Stimulated activated CD4-positive, alpha-beta T cell treated with anti-CD3 and anti-CD28 coated beads, Interleukin-2, amount 100 ng/mL, for 4 hours (primary cell): Measurements from ENCODE around the gene NR6A1.

ENCODE experiments used
- DNase-seq: peaks from one replicate; pipeline ENCODE4 v3.0.0-alpha.2; 2020; ENCODE audit warnings: low read depth

Gene NR6A1

GRCh38 chr9:124470306-124470705, 300.8 kb downstream of the NR6A1 start:
- no peak for DNase-seq

GRCh38 chr9:124469011-124469832, 301.9 kb downstream of the NR6A1 start:
- DNase-seq: no peak

- no peak for DNase-seq
Measured at GRCh38 chr9:124468061-124468740, 302.9 kb downstream of the NR6A1 start.

GRCh38 chr9:124467410-124468060, 303.6 kb downstream of the NR6A1 start:
- no peak for DNase-seq
